IMR-90 (cell line): Measurements from ENCODE around the gene TTC3. TPM values are rescaled to one million over a fixed set of nuclear protein-coding genes. Genes with fewer than 3 reads are reported as not detected.

ENCODE experiments used
- ATAC-seq: fragments of 200-7000 bp; cut with Tn5 transposase; 2 replicates; pipeline ENCODE4 v1.9.1; 2020; ENCODE audit warnings: low read depth, mild to moderate bottlenecking, moderate library complexity
- BruUV-seq: library from RNA; stranded (reverse); fragments of 400-500 nt; replicated peaks from 2 replicates; lab custom pipeline; 2021; lab: Mats Ljungman, UMichigan
- CTCF ChIA-PET: fragments of 300-600 bp; formaldehyde crosslinking; extraction: SDS; loops from one replicate; lab custom pipeline; 2021; ENCODE audit warnings: antibody characterized with exemption; lab: Yijun Ruan, JAX
- POLR2A ChIA-PET: fragments of 300-600 bp; sonication (Branson Sonifier 250); formaldehyde crosslinking; loops from one replicate; lab custom pipeline; 2022; ENCODE audit warnings: antibody characterized with exemption; ENCODE audit not compliant: unreplicated experiment; lab: Charles Lee
- DNase-seq: peaks from one replicate; pipeline ENCODE4 v3.0.0; 2013
- H2AFZ ChIP-seq: replicated peaks from 2 replicates; pipeline ENCODE3; 2013; ENCODE audit warnings: low read length, mild to moderate bottlenecking; ENCODE audit not compliant: poor library complexity
- H2AK5ac ChIP-seq: 2 replicates; pipeline ENCODE4 v1.6.1; 2013; ENCODE audit warnings: low read depth, low read length, inconsistent platforms
- H2AK9ac ChIP-seq: replicated peaks from 2 replicates; pipeline ENCODE3; 2013; ENCODE audit warnings: mild to moderate bottlenecking, low read depth, low read length, moderate library complexity; ENCODE audit not compliant: poor library complexity
- H2BK120ac ChIP-seq: 2 replicates; pipeline ENCODE4 v1.6.1; 2013; ENCODE audit warnings: low read depth, low read length, inconsistent platforms
- H2BK15ac ChIP-seq: 3 replicates; pipeline ENCODE4 v1.6.1; 2013; ENCODE audit warnings: low read depth, low read length, inconsistent platforms
- H2BK20ac ChIP-seq: 2 replicates; pipeline ENCODE4 v1.6.1; 2013; ENCODE audit warnings: low read depth, mild to moderate bottlenecking, inconsistent platforms, low read length, moderate library complexity
- H2BK5ac ChIP-seq: 2 replicates; pipeline ENCODE4 v1.6.1; 2013; ENCODE audit warnings: mild to moderate bottlenecking, low read depth, low read length, inconsistent platforms; ENCODE audit not compliant: poor library complexity, severe bottlenecking
- H3K14ac ChIP-seq: replicated peaks from 2 replicates; pipeline ENCODE4 v1.6.1; 2013; ENCODE audit warnings: low read depth, low read length, inconsistent platforms
- H3K18ac ChIP-seq: 2 replicates; pipeline ENCODE4 v1.6.1; 2013; ENCODE audit warnings: low read depth, low read length, control low read depth
- H3K23ac ChIP-seq: 2 replicates; pipeline ENCODE4 v1.6.1; 2013; ENCODE audit warnings: low read depth, low read length, inconsistent platforms
- H3K27ac ChIP-seq: 2 replicates; pipeline ENCODE4 v1.5.1; 2013; ENCODE audit warnings: mild to moderate bottlenecking, control low read depth, low read length; ENCODE audit not compliant: insufficient read depth
- H3K27me3 ChIP-seq: 2 replicates; pipeline ENCODE4 v1.6.1; 2013; ENCODE audit warnings: low read length; ENCODE audit not compliant: control insufficient read depth, insufficient read depth
- H3K36me3 ChIP-seq: 2 replicates; pipeline ENCODE4 v1.6.1; 2013; ENCODE audit warnings: low read length, mixed read lengths; ENCODE audit not compliant: control insufficient read depth, insufficient read depth
- H3K4ac ChIP-seq: 2 replicates; pipeline ENCODE4 v1.6.1; 2013; ENCODE audit warnings: low read depth, low read length, inconsistent platforms
- H3K4me1 ChIP-seq: 2 replicates; pipeline ENCODE4 v1.6.1; 2013; ENCODE audit warnings: low read length, mixed read lengths; ENCODE audit not compliant: control insufficient read depth, insufficient read depth
- H3K4me2 ChIP-seq: 2 replicates; pipeline ENCODE4 v1.6.1; 2013; ENCODE audit warnings: low read depth, mild to moderate bottlenecking, control low read depth, low read length, moderate library complexity
- H3K4me3 ChIP-seq: 2 replicates; pipeline ENCODE4 v1.5.1; 2013; ENCODE audit warnings: low read depth, mild to moderate bottlenecking, control low read depth, low read length, moderate library complexity; ENCODE audit not compliant: insufficient read depth
- H3K56ac ChIP-seq: 2 replicates; pipeline ENCODE4 v1.6.1; 2013; ENCODE audit warnings: low read length, inconsistent platforms; ENCODE audit not compliant: insufficient read depth; ENCODE audit errors: extremely low read depth
- H3K79me1 ChIP-seq, 2 experiments: 2 replicates each; pipeline ENCODE4 v1.6.1; 2013; ENCODE audit warnings: low read length in 2 of 2, inconsistent platforms in 1 of 2, low read depth in 1 of 2
- H3K9ac ChIP-seq: 2 replicates; pipeline ENCODE4 v1.6.1; 2013; ENCODE audit warnings: low read depth, low read length, control low read depth
- H3K9me1 ChIP-seq: 2 replicates; pipeline ENCODE4 v1.6.1; 2013; ENCODE audit warnings: low read length, inconsistent platforms; ENCODE audit not compliant: insufficient read depth
- H3K9me3 ChIP-seq: 2 replicates; pipeline ENCODE4 v1.6.1; 2013; ENCODE audit warnings: low read length; ENCODE audit not compliant: control insufficient read depth, insufficient read depth
- H4K20me1 ChIP-seq: 2 replicates; pipeline ENCODE4 v1.6.1; 2013; ENCODE audit warnings: low read length, inconsistent platforms; ENCODE audit not compliant: insufficient read depth
- H4K5ac ChIP-seq: 2 replicates; pipeline ENCODE4 v1.6.1; 2013; ENCODE audit warnings: mild to moderate bottlenecking, low read depth, low read length, control low read depth
- H4K8ac ChIP-seq, 2 experiments: 2 replicates each; pipeline ENCODE4 v1.6.1; 2013; ENCODE audit warnings: low read depth in 2 of 2, low read length in 2 of 2, control low read depth in 1 of 2, inconsistent platforms in 1 of 2
- H4K91ac ChIP-seq: 2 replicates; pipeline ENCODE4 v1.6.1; 2013; ENCODE audit warnings: low read depth, low read length, inconsistent platforms; ENCODE audit not compliant: insufficient read depth
- BHLHE40 ChIP-seq: fragments of 150-350 bp; IDR thresholded peaks from 2 replicates; pipeline ENCODE4 v1.6.1; 2016; ENCODE audit warnings: mild to moderate bottlenecking, low read depth, low read length
- CEBPB ChIP-seq: IDR thresholded peaks from 2 replicates; pipeline ENCODE4 v1.6.1; 2012; ENCODE audit warnings: low read depth, low read length, improper control_type of control experiment
- CHD1 ChIP-seq: IDR thresholded peaks from 2 replicates; pipeline ENCODE4 v1.6.1; 2012; ENCODE audit warnings: low read depth, low read length, improper control_type of control experiment
- FOS ChIP-seq: fragments of 150-350 bp; IDR thresholded peaks from 2 replicates; pipeline ENCODE4 v1.6.1; 2016; ENCODE audit warnings: low read depth, low read length
- MAFK ChIP-seq: IDR thresholded peaks from 2 replicates; pipeline ENCODE4 v1.6.1; 2012; ENCODE audit warnings: low read depth, low read length, improper control_type of control experiment
- MAZ ChIP-seq: IDR thresholded peaks from 2 replicates; pipeline ENCODE4 v1.6.1; 2012; ENCODE audit warnings: low read depth, mild to moderate bottlenecking, low read length, improper control_type of control experiment, moderate library complexity, borderline replicate concordance
- MXI1 ChIP-seq: IDR thresholded peaks from 2 replicates; pipeline ENCODE4 v1.6.1; 2012; ENCODE audit warnings: low read depth, mild to moderate bottlenecking, low read length, moderate library complexity, borderline replicate concordance
- NFE2L2 ChIP-seq: fragments of 150-350 bp; IDR thresholded peaks from 2 replicates; pipeline ENCODE4 v1.6.1; 2016; ENCODE audit warnings: low read depth, mild to moderate bottlenecking, low read length
- POLR2A ChIP-seq: IDR thresholded peaks from 2 replicates; pipeline ENCODE4 v1.6.1; 2012; ENCODE audit warnings: mild to moderate bottlenecking, low read depth, low read length
- RAD21 ChIP-seq: IDR thresholded peaks from 2 replicates; pipeline ENCODE4 v1.6.1; 2012; ENCODE audit warnings: low read length, improper control_type of control experiment
- RCOR1 ChIP-seq: IDR thresholded peaks from 2 replicates; pipeline ENCODE4 v1.6.1; 2012; ENCODE audit warnings: mild to moderate bottlenecking, low read length, improper control_type of control experiment; ENCODE audit not compliant: insufficient replicate concordance
- RFX5 ChIP-seq: IDR thresholded peaks from 2 replicates; pipeline ENCODE4 v1.8.0; 2012; ENCODE audit warnings: low read depth, mild to moderate bottlenecking, low read length, moderate library complexity
- SMC3 ChIP-seq: fragments of 150-350 bp; IDR thresholded peaks from 2 replicates; pipeline ENCODE4 v1.6.1; 2016; ENCODE audit warnings: low read depth, mild to moderate bottlenecking, antibody characterized with exemption, low read length, moderate library complexity
- WGBS, 2 experiments: methylation state at CpG; one replicate each; pipeline versions ENCODE4 v1.1.5 to v1.1.7; 2013; ENCODE audit warnings: missing lambda C conversion rate in 2 of 2; ENCODE audit not compliant: insufficient read length in 1 of 2; ENCODE audit errors: extremely low coverage in 2 of 2; 5-methylcytosine and 5-hydroxymethylcytosine counted together
- dilution Hi-C: fragments of 300-500 bp; cut with HindIII; formaldehyde crosslinking; loops from one replicate; pipeline ENCODE4 v1.14.3; 2018; ENCODE audit warnings: low sequenced_read_pairs; ENCODE audit not compliant: unreplicated experiment
- in situ Hi-C: fragments of 300-500 bp; cut with MboI; formaldehyde crosslinking; loops from 3 replicates; pipeline ENCODE4 v1.14.3; 2019; ENCODE audit warnings: low sequenced_read_pairs, inconsistent platforms, mixed read lengths
- intact Hi-C: fragments of 100-400 bp; cut with micrococcal nuclease; formaldehyde crosslinking; loops from 2 replicates; pipeline ENCODE4 v1.10.0; 2022
- polyA plus RNA-seq, 3 experiments: library from polyadenylated mRNA; depleted of rRNA; stranded (reverse); fragments of >200 nt; gene quantifications; 2 replicates each; pipeline ENCODE4 v1.2.3, GENCODE V29; 2012; ENCODE audit warnings: low replicate concordance in 1 of 3
- total RNA-seq: library from RNA; depleted of rRNA; stranded (reverse); fragments of >200 nt; gene quantifications from 2 replicates; pipeline ENCODE4 v1.2.3, GENCODE V29; 2012
- TF ChIP-seq, protein P1 (sequence below): conservative IDR thresholded peaks from 2 replicates; pipeline ENCODE4 v1.5.1; 2012; ENCODE audit warnings: mild to moderate bottlenecking, low read depth, low read length, improper control_type of control experiment
- TF ChIP-seq, protein P2 (sequence below): fragments of 150-350 bp; IDR thresholded peaks from 2 replicates; pipeline ENCODE4 v1.6.1; 2017; ENCODE audit warnings: mild to moderate bottlenecking, antibody characterized with exemption, low read length, low read depth
- TF ChIP-seq, protein P3 (sequence below): fragments of 150-350 bp; IDR thresholded peaks from 2 replicates; pipeline ENCODE4 v1.6.1; 2016; ENCODE audit warnings: low read depth, mild to moderate bottlenecking, low read length, moderate library complexity, borderline replicate concordance

The TTC3 gene
- total and polyA plus RNA-seq, 2 of the 4 experiments (the other 2 are of a cell fraction) = 96.7 to 293 TPM

DNA sequence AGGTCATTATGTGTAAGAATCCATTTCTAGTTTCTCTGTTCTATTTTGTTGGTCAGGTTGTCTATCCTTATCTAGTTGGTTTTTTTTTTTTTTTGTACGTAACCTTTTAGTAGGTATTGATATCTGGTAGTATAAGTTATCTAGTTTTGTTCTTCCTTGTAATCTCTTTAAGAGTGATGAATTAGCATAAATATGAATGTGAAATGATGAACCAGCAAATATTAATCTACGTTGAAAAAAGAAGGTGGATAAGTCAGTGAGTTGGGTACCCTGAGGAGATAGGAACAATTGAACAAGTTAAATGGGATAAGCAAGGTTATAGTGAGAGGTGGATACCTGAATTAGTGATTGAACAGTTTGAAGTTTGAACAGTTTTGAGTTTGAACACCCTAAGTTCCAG is 33.9 kb downstream of the TTC3 start:
- Histone ChIP-seq H3K36me3 (peaks cover 7% of the 10 kb centered on the region), H3K23ac (no peak overlapping the region), H3K27ac (no peak overlapping the region), H3K18ac (no peak overlapping the region), H4K20me1 (peaks cover 16% of the 10 kb centered on the region; the same call in 1 of the 2 replicates), H2AK5ac (no peak overlapping the region), H3K4me2 (no peak overlapping the region), H3K56ac (no peak overlapping the region), H3K9me3 (peaks cover 4% of the 10 kb centered on the region), H2BK20ac (no peak overlapping the region), H3K79me1 (peaks cover 28 to 50% of the 10 kb centered on the region in 2 experiments), H4K5ac (no peak overlapping the region), H3K4ac (no peak overlapping the region), H2AFZ (no peak overlapping the region), H3K4me3 (no peak overlapping the region), H2AK9ac (no peak overlapping the region), H2BK15ac (no peak overlapping the region), H4K91ac (no peak overlapping the region), H3K9ac (no peak overlapping the region), H2BK5ac (no peak overlapping the region), H3K9me1 (no peaks in the 10 kb centered on the region), H3K14ac (no peak overlapping the region), H3K4me1 (peaks cover 4% of the 10 kb centered on the region), H3K27me3 (no peaks in the 10 kb centered on the region), H2BK120ac (no peak overlapping the region), H4K8ac (no peak overlapping the region)
- 100% methylated on average over 1 of the region's 2 CpGs; no CpG with 5 or more reads in 1 of the 2 experiments for WGBS, 2 experiments
- ATAC-seq (no peak), DNase-seq (no peak)
- BruUV-seq = no TSS peak
- dilution Hi-C loops = no loop called here
- CTCF ChIA-PET = no interaction called here
- TF ChIP-seq RCOR1 = no peak
- no peak for TF ChIP-seq MAZ
- no peak for TF ChIP-seq FOS
- TF ChIP-seq, protein P1, sequence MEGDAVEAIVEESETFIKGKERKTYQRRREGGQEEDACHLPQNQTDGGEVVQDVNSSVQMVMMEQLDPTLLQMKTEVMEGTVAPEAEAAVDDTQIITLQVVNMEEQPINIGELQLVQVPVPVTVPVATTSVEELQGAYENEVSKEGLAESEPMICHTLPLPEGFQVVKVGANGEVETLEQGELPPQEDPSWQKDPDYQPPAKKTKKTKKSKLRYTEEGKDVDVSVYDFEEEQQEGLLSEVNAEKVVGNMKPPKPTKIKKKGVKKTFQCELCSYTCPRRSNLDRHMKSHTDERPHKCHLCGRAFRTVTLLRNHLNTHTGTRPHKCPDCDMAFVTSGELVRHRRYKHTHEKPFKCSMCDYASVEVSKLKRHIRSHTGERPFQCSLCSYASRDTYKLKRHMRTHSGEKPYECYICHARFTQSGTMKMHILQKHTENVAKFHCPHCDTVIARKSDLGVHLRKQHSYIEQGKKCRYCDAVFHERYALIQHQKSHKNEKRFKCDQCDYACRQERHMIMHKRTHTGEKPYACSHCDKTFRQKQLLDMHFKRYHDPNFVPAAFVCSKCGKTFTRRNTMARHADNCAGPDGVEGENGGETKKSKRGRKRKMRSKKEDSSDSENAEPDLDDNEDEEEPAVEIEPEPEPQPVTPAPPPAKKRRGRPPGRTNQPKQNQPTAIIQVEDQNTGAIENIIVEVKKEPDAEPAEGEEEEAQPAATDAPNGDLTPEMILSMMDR = no peak
- no peak for TF ChIP-seq NFE2L2
- TF ChIP-seq MAFK = no peak
- TF ChIP-seq RFX5 = no peak
- TF ChIP-seq RAD21 = no peak
- TF ChIP-seq POLR2A = no peak
- TF ChIP-seq, protein P2, sequence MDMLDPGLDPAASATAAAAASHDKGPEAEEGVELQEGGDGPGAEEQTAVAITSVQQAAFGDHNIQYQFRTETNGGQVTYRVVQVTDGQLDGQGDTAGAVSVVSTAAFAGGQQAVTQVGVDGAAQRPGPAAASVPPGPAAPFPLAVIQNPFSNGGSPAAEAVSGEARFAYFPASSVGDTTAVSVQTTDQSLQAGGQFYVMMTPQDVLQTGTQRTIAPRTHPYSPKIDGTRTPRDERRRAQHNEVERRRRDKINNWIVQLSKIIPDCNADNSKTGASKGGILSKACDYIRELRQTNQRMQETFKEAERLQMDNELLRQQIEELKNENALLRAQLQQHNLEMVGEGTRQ = no peak
- TF ChIP-seq CHD1 = no peak
- TF ChIP-seq BHLHE40 = no peak
- no peak for TF ChIP-seq SMC3
- TF ChIP-seq, protein P3, sequence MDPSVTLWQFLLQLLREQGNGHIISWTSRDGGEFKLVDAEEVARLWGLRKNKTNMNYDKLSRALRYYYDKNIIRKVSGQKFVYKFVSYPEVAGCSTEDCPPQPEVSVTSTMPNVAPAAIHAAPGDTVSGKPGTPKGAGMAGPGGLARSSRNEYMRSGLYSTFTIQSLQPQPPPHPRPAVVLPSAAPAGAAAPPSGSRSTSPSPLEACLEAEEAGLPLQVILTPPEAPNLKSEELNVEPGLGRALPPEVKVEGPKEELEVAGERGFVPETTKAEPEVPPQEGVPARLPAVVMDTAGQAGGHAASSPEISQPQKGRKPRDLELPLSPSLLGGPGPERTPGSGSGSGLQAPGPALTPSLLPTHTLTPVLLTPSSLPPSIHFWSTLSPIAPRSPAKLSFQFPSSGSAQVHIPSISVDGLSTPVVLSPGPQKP = no peak
- no peak for TF ChIP-seq MXI1
- TF ChIP-seq CEBPB = no peak
- intact Hi-C loops = no loop called here
- in situ Hi-C loops = no loop called here
- POLR2A ChIA-PET = no interaction called here
